ENCODE results near the gene ZC3H18.
A peak's percentile ranks its signal among the peaks of the same experiment; 100 is the strongest.

Gene ZC3H18

GRCh38 chr16:88624977-88625576, 54.9 kb downstream of the ZC3H18 start:
- H3K36me3 Mint-ChIP-seq (ENCODE audit: low read depth): peaks cover 27% of the 10 kb centered on the region
- TF ChIP-seq CTCF (IDR thresholded peaks at IDR 0.05): no peak
- H3K4me1 Mint-ChIP-seq: no peaks in the 10 kb centered on the region
- no peaks in the 10 kb centered on the region for H3K27me3 Mint-ChIP-seq (ENCODE audit: low read depth, poor library complexity)
- no peaks in the 10 kb centered on the region for H3K9me3 Mint-ChIP-seq
- H3K4me3 Mint-ChIP-seq: no peak overlapping the region
- no peak overlapping the region for H3K27ac Mint-ChIP-seq
- no peak for DNase-seq

GRCh38 chr16:88626646-88627045, 56.4 kb downstream of the ZC3H18 start:
- Mint-ChIP-seq H3K9me3 (no peaks in the 10 kb centered on the region), H3K27ac (peak overlapping the region; percentile 55), H3K27me3 (ENCODE audit: low read depth, poor library complexity) (no peaks in the 10 kb centered on the region), H3K36me3 (ENCODE audit: low read depth) (peaks cover 33% of the 10 kb centered on the region), H3K4me1 (no peaks in the 10 kb centered on the region), H3K4me3 (no peak overlapping the region)
- DNase-seq: no peak
- no peak for TF ChIP-seq CTCF (IDR thresholded peaks at IDR 0.05)

GRCh38 chr16:88627531-88628411, 57.6 kb downstream of the ZC3H18 start:
- DNase-seq: no peak
- no peak overlapping the region for H3K27ac Mint-ChIP-seq
- no peaks in the 10 kb centered on the region for H3K27me3 Mint-ChIP-seq (ENCODE audit: low read depth, poor library complexity)
- H3K36me3 Mint-ChIP-seq (ENCODE audit: low read depth): peaks cover 34% of the 10 kb centered on the region
- no peaks in the 10 kb centered on the region for H3K9me3 Mint-ChIP-seq
- H3K4me3 Mint-ChIP-seq: no peak overlapping the region
- no peak for TF ChIP-seq CTCF (IDR thresholded peaks at IDR 0.05)
- H3K4me1 Mint-ChIP-seq: no peaks in the 10 kb centered on the region

- H3K27ac Mint-ChIP-seq: no peak overlapping the region
- peak; percentile 45 for DNase-seq
- no peak overlapping the region for H3K4me3 Mint-ChIP-seq
- peak; percentile 44 for TF ChIP-seq CTCF (IDR thresholded peaks at IDR 0.05)
- peaks cover 35% of the 10 kb centered on the region for H3K36me3 Mint-ChIP-seq (ENCODE audit: low read depth)
- no peaks in the 10 kb centered on the region for H3K4me1 Mint-ChIP-seq
- H3K27me3 Mint-ChIP-seq (ENCODE audit: low read depth, poor library complexity): peaks cover 3% of the 10 kb centered on the region
- H3K9me3 Mint-ChIP-seq: no peaks in the 10 kb centered on the region
These were observed 58.3 kb downstream of the ZC3H18 start for GRCh38 chr16:88628512-88628974.

GRCh38 chr16:88629835-88630234, 59.6 kb downstream of the ZC3H18 start:
- Mint-ChIP-seq H3K4me1 (no peaks in the 10 kb centered on the region), H3K27me3 (ENCODE audit: low read depth, poor library complexity) (peaks cover 6% of the 10 kb centered on the region), H3K9me3 (no peaks in the 10 kb centered on the region), H3K27ac (no peak overlapping the region), H3K4me3 (no peak overlapping the region), H3K36me3 (ENCODE audit: low read depth) (peaks cover 35% of the 10 kb centered on the region)
- no peak for TF ChIP-seq CTCF (IDR thresholded peaks at IDR 0.05)
- DNase-seq: no peak

All from nephron progenitor cell (in vitro differentiated cells).